Nephron (organoid): ENCODE data around the gene SLC26A3.

Experiments used
- H3K27ac Mint-ChIP-seq, 3 experiments: 2 replicates each; pipeline ENCODE4 v1.8.0; 2020; ENCODE audit warnings: mixed read lengths in 3 of 3, mild to moderate bottlenecking in 2 of 3, moderate library complexity in 1 of 3
- H3K27me3 Mint-ChIP-seq: 2 replicates; pipeline ENCODE4 v1.8.0; 2021; ENCODE audit warnings: low read depth, mild to moderate bottlenecking, moderate library complexity, mixed read lengths
- H3K36me3 Mint-ChIP-seq: 2 replicates; pipeline ENCODE4 v1.8.0; 2020; ENCODE audit warnings: low read depth, mixed read lengths
- H3K4me1 Mint-ChIP-seq: 2 replicates; pipeline ENCODE4 v1.8.0; 2020; ENCODE audit warnings: mixed read lengths
- H3K4me3 Mint-ChIP-seq, 3 experiments: 2 replicates each; pipeline ENCODE4 v1.8.0; 2020; ENCODE audit warnings: mild to moderate bottlenecking in 3 of 3, mixed read lengths in 3 of 3, moderate library complexity in 2 of 3
- H3K9me3 Mint-ChIP-seq: 2 replicates; pipeline ENCODE4 v1.8.0; 2020; ENCODE audit warnings: mixed read lengths
- CTCF ChIP-seq, 3 experiments: fragments of 200-600 bp; sonication (generic); IDR thresholded peaks; one replicate each; pipeline ENCODE4 v1.5.0; 2021; ENCODE audit warnings: antibody characterized with exemption in 3 of 3; ENCODE audit not compliant: unreplicated experiment in 3 of 3

The SLC26A3 gene

GRCh38 chr7:107843184-107843583 is 40.2 kb upstream of the SLC26A3 start:
- H3K27me3 Mint-ChIP-seq = no peaks in the 10 kb centered on the region
- no peak overlapping the region for H3K27ac Mint-ChIP-seq
- no peaks in the 10 kb centered on the region for H3K36me3 Mint-ChIP-seq
- no peak overlapping the region for H3K4me3 Mint-ChIP-seq
- no peaks in the 10 kb centered on the region for H3K4me1 Mint-ChIP-seq
- H3K9me3 Mint-ChIP-seq = peaks cover 4% of the 10 kb centered on the region
- TF ChIP-seq CTCF (IDR thresholded peaks at IDR 0.05; ENCODE audit: unreplicated experiment in 3 of 3) = no peak

- H3K4me3 Mint-ChIP-seq = no peak overlapping the region
- no peaks in the 10 kb centered on the region for H3K4me1 Mint-ChIP-seq
- H3K9me3 Mint-ChIP-seq = peaks cover 4% of the 10 kb centered on the region
- H3K27ac Mint-ChIP-seq = no peak overlapping the region
- no peak for TF ChIP-seq CTCF (IDR thresholded peaks at IDR 0.05; ENCODE audit: unreplicated experiment in 3 of 3)
- no peaks in the 10 kb centered on the region for H3K36me3 Mint-ChIP-seq
- no peaks in the 10 kb centered on the region for H3K27me3 Mint-ChIP-seq
Measured at GRCh38 chr7:107842213-107842612, 39.2 kb upstream of the SLC26A3 start.

DNA sequence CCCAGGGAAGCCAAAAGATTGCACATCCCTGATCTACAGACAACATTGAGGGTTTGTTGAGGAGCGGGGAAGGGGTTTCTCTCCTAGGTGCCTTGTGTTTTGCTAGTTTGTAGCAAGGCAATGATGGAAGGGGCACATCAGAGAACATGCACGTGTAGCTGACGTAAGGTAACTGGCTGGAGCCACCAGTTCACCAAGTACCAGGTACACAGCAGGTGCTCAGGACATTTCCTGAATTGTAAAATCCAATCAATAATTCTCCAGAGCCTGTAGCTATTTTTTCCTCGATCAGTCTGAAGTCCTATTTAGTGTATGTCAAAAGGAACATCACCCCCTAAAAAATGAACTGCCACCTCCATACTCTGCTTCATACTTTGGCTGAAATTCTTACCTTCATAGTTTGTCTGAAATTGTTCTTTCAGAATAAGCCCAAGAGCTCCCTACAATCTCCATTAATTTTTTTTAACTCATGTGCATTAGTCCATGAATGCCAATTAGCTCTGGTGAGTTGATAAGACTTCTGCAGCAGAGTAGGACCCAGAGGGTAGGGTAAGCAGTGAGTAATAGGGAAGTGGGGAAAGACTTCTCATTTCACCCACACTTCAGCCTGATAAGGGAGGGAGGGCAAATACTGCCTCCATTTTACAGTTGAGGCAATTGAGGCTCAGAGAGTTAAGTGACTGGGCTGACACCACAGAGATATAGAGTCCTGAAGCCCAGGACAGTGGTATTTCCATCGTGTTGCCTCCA is 36.0 kb upstream of the SLC26A3 start:
- Mint-ChIP-seq H3K27ac (no peak overlapping the region), H3K27me3 (no peaks in the 10 kb centered on the region), H3K4me1 (no peaks in the 10 kb centered on the region), H3K4me3 (no peak overlapping the region), H3K36me3 (no peaks in the 10 kb centered on the region), H3K9me3 (peaks cover 4% of the 10 kb centered on the region)
- TF ChIP-seq CTCF (IDR thresholded peaks at IDR 0.05; ENCODE audit: unreplicated experiment in 3 of 3) = no peak

GRCh38 chr7:107838024-107838601 is 35.1 kb upstream of the SLC26A3 start:
- Mint-ChIP-seq H3K27ac (no peak overlapping the region), H3K4me1 (no peaks in the 10 kb centered on the region), H3K27me3 (no peaks in the 10 kb centered on the region), H3K36me3 (no peaks in the 10 kb centered on the region), H3K9me3 (peaks cover 4% of the 10 kb centered on the region), H3K4me3 (no peak overlapping the region)
- no peak for TF ChIP-seq CTCF (IDR thresholded peaks at IDR 0.05; ENCODE audit: unreplicated experiment in 3 of 3)

DNA sequence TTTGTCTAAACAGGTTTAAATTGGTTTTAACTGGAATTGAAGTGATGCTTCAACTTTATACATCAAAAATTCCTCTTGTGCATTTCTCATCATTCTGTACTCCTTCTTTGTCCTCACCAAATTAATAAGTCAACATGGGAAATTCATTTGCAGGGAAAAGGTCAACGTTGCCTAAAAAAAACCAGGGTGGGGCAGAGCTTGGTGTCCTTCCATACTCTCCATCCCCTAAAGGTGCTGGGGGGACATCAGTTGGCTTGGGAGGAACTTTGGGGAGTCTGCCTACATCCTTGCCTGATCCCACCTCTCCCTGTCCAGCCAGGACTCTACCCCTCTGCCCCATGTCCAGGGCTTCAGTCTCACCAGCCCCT is 34.1 kb upstream of the SLC26A3 start:
- Mint-ChIP-seq H3K27me3 (peaks cover 5% of the 10 kb centered on the region), H3K9me3 (peaks cover 4% of the 10 kb centered on the region), H3K4me1 (no peaks in the 10 kb centered on the region), H3K4me3 (no peak overlapping the region), H3K36me3 (no peaks in the 10 kb centered on the region), H3K27ac (no peak overlapping the region)
- no peak for TF ChIP-seq CTCF (IDR thresholded peaks at IDR 0.05; ENCODE audit: unreplicated experiment in 3 of 3)
